HEK293 (cell line): ENCODE data around the gene NMNAT2.

Experiments used
- CTCF ChIA-PET: fragments of 350-600 bp; formaldehyde crosslinking; extraction: SDS; loops from one replicate; lab custom pipeline; 2021; ENCODE audit warnings: antibody characterized with exemption; lab: Yijun Ruan, JAX
- POLR2A ChIA-PET: fragments of 300-600 bp; formaldehyde crosslinking; extraction: SDS; loops from one replicate; lab custom pipeline; 2020; ENCODE audit warnings: antibody characterized with exemption, inconsistent platforms; lab: Yijun Ruan, JAX
- H3K27ac ChIP-seq: fragments of 200-500 bp; sonication (Bioruptor generic); 2 replicates; pipeline ENCODE4 v1.5.1; 2014; ENCODE audit warnings: low read depth, low read length, control low read depth, inconsistent platforms; ENCODE audit errors: extremely low read depth
- H3K36me3 ChIP-seq, 2 experiments: fragments of 200-500 bp in 1 of 2; sonication (Bioruptor generic) in 1 of 2; 1 replicate in 1 of 2; 2 replicates in 1 of 2; pipeline ENCODE4 v1.5.1; 2014 to 2017; ENCODE audit warnings: inconsistent platforms in 2 of 2, low read length in 2 of 2; ENCODE audit not compliant: control insufficient read depth in 2 of 2, insufficient read depth in 1 of 2
- H3K4me1 ChIP-seq: fragments of 200-500 bp; sonication (Bioruptor generic); 2 replicates; pipeline ENCODE4 v1.5.1; 2014; ENCODE audit warnings: mild to moderate bottlenecking, low read length, inconsistent platforms; ENCODE audit not compliant: control insufficient read depth, insufficient read depth
- H3K4me3 ChIP-seq: 2 replicates; pipeline ENCODE4 v1.5.1; 2011; ENCODE audit warnings: low read depth, mild to moderate bottlenecking, control low read depth, low read length, moderate library complexity
- H3K9me3 ChIP-seq: fragments of 200-500 bp; sonication (Bioruptor generic); 2 replicates; pipeline ENCODE4 v1.5.1; 2014; ENCODE audit warnings: low read depth, low read length, inconsistent platforms; ENCODE audit not compliant: control insufficient read depth, insufficient read depth
- RBAK ChIP-seq: fragments of 450-650 bp; formaldehyde crosslinking; IDR thresholded peaks from 2 replicates; pipeline ENCODE4 v1.5.1; 2016; ENCODE audit warnings: missing biosample characterization, missing genetic modification characterization
- ZFP3 ChIP-seq: fragments of 450-650 bp; formaldehyde crosslinking; IDR thresholded peaks from 2 replicates; pipeline ENCODE4 v1.5.1; 2016; ENCODE audit warnings: low read depth, missing biosample characterization, missing genetic modification characterization
- ZIC2 ChIP-seq: fragments of 450-650 bp; formaldehyde crosslinking; IDR thresholded peaks from 2 replicates; pipeline ENCODE4 v1.5.1; 2016; ENCODE audit warnings: missing biosample characterization, missing genetic modification characterization
- ZNF114 ChIP-seq: fragments of 450-650 bp; formaldehyde crosslinking; IDR thresholded peaks from 2 replicates; pipeline ENCODE4 v1.5.0; 2017; ENCODE audit warnings: missing biosample characterization, missing genetic modification characterization
- ZNF776 ChIP-seq: fragments of 450-650 bp; formaldehyde crosslinking; IDR thresholded peaks from 2 replicates; pipeline ENCODE4 v1.5.0; 2017; ENCODE audit warnings: missing biosample characterization, missing genetic modification characterization, borderline replicate concordance
- ZNF837 ChIP-seq: fragments of 450-650 bp; formaldehyde crosslinking; IDR thresholded peaks from 2 replicates; pipeline ENCODE4 v1.5.1; 2016; ENCODE audit warnings: missing biosample characterization, missing genetic modification characterization
- TF ChIP-seq, protein P1 (sequence below): fragments of 450-650 bp; formaldehyde crosslinking; IDR thresholded peaks from 2 replicates; pipeline ENCODE4 v1.5.1; 2016; ENCODE audit warnings: missing biosample characterization, missing genetic modification characterization
- TF ChIP-seq, protein P2 (sequence below): fragments of 450-650 bp; formaldehyde crosslinking; IDR thresholded peaks from 2 replicates; pipeline ENCODE4 v1.5.1; 2016; ENCODE audit warnings: missing biosample characterization, missing genetic modification characterization
- TF ChIP-seq, protein P3 (sequence below): fragments of 450-650 bp; formaldehyde crosslinking; IDR thresholded peaks from 2 replicates; pipeline ENCODE4 v1.5.1; 2017; ENCODE audit warnings: missing biosample characterization, missing genetic modification characterization
- TF ChIP-seq, protein P4 (sequence below): fragments of 450-650 bp; formaldehyde crosslinking; IDR thresholded peaks from 2 replicates; pipeline ENCODE4 v1.5.1; 2016; ENCODE audit warnings: missing biosample characterization, missing genetic modification characterization, low read depth
- TF ChIP-seq, protein P5 (sequence below): fragments of 450-650 bp; formaldehyde crosslinking; IDR thresholded peaks from 2 replicates; pipeline ENCODE4; 2016; ENCODE audit warnings: missing biosample characterization, missing genetic modification characterization

NMNAT2 gene

DNA sequence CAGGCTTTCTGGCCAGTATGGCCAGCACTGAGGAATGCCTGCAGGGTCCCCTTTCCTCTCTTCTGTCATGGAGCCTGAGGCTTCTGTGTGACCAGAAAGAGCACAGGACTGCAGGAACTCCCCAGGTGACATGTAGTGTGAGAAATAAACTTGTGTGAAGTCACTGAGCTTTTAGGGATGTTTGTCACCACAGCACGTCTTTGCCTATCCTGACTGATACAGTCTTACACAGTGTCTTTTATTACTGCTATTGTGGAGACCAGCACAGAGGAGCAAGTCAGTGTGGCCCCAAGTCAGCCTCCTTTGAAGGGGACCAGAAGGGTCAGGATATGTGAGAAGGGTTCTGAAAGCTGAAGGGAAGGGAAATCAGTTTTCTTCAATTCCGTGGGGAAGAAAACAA is 129.6 kb downstream of the NMNAT2 start:
- Histone ChIP-seq H3K9me3 (no peaks in the 10 kb centered on the region), H3K27ac (no peak overlapping the region), H3K4me3 (no peak overlapping the region), H3K36me3 (no peaks in the 10 kb centered on the region), H3K4me1 (no peaks in the 10 kb centered on the region)
- TF ChIP-seq, protein P1, sequence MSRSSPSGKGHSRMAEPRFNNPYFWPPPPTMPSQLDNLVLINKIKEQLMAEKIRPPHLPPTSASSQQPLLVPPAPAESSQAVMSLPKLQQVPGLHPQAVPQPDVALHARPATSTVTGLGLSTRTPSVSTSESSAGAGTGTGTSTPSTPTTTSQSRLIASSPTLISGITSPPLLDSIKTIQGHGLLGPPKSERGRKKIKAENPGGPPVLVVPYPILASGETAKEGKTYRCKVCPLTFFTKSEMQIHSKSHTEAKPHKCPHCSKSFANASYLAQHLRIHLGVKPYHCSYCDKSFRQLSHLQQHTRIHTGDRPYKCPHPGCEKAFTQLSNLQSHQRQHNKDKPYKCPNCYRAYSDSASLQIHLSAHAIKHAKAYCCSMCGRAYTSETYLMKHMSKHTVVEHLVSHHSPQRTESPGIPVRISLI (tag by site-specific recombination): no peak
- TF ChIP-seq, protein P2, sequence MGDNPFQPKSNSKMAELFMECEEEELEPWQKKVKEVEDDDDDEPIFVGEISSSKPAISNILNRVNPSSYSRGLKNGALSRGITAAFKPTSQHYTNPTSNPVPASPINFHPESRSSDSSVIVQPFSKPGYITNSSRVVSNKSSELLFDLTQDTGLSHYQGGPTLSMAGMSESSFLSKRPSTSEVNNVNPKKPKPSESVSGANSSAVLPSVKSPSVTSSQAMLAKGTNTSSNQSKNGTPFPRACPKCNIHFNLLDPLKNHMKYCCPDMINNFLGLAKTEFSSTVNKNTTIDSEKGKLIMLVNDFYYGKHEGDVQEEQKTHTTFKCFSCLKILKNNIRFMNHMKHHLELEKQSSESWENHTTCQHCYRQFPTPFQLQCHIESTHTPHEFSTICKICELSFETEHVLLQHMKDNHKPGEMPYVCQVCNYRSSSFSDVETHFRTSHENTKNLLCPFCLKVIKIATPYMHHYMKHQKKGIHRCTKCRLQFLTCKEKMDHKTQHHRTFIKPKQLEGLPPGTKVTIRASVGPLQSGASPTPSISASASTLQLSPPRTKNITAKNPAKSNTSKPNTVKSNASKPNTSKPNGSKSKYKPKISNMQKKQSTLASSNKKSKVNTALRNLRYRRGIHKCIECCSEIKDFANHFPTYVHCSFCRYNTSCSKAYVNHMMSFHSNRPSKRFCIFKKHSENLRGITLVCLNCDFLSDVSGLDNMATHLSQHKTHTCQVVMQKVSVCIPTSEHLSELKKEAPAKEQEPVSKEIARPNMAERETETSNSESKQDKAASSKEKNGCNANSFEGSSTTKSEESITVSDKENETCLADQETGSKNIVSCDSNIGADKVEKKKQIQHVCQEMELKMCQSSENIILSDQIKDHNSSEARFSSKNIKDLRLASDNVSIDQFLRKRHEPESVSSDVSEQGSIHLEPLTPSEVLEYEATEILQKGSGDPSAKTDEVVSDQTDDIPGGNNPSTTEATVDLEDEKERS (tag by site-specific recombination): no peak
- no peak for TF ChIP-seq ZFP3 (tag by site-specific recombination)
- TF ChIP-seq RBAK (tag by site-specific recombination): 0 out of 2 replicates have a peak, but pooled peaks have one; percentile 51
- TF ChIP-seq, protein P3, sequence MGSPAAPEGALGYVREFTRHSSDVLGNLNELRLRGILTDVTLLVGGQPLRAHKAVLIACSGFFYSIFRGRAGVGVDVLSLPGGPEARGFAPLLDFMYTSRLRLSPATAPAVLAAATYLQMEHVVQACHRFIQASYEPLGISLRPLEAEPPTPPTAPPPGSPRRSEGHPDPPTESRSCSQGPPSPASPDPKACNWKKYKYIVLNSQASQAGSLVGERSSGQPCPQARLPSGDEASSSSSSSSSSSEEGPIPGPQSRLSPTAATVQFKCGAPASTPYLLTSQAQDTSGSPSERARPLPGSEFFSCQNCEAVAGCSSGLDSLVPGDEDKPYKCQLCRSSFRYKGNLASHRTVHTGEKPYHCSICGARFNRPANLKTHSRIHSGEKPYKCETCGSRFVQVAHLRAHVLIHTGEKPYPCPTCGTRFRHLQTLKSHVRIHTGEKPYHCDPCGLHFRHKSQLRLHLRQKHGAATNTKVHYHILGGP (tag by site-specific recombination): no peak
- no peak for TF ChIP-seq ZNF114 (tag by site-specific recombination)
- TF ChIP-seq ZNF776 (tag by site-specific recombination): no peak
- TF ChIP-seq, protein P4, sequence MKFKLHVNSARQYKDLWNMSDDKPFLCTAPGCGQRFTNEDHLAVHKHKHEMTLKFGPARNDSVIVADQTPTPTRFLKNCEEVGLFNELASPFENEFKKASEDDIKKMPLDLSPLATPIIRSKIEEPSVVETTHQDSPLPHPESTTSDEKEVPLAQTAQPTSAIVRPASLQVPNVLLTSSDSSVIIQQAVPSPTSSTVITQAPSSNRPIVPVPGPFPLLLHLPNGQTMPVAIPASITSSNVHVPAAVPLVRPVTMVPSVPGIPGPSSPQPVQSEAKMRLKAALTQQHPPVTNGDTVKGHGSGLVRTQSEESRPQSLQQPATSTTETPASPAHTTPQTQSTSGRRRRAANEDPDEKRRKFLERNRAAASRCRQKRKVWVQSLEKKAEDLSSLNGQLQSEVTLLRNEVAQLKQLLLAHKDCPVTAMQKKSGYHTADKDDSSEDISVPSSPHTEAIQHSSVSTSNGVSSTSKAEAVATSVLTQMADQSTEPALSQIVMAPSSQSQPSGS (tag by site-specific recombination): no peak
- ChIA-PET CTCF (interaction anchor here (0.6 to 1.1 kb wide), 2 partner anchors 18 to 323 kb away, joined by 3 read pairs; no protein-coding TSS in a partner anchor), POLR2A (interaction anchor here (1.3 kb wide), 1 partner anchor 10 kb away, joined by 3 read pairs; no protein-coding TSS in a partner anchor)

DNA sequence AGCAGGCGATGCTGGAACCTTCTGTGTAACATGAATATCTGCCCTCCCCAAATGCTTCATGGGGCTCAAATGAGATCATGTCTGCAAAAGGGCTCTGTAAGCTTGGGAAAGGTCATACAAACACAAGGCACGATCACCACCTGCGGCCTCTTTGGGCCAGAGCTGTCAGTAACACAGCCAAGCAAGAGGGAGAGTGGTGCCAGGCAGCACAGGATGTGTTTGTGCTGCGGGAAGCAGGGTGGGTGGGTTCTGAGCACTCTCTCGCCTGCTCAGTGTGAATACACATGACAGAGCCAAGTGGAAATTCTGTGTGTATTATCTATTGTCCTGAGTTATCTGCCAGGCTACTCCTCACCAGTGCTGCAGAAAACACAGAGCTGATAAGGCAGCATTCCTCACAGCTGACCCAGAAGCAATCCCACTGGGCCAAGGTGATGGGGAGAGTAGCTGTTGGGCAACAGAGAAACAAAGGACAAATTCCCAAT is 130.9 kb downstream of the NMNAT2 start:
- Histone ChIP-seq H3K9me3 (no peaks in the 10 kb centered on the region), H3K4me3 (no peak overlapping the region), H3K4me1 (no peaks in the 10 kb centered on the region), H3K27ac (no peak overlapping the region), H3K36me3 (no peaks in the 10 kb centered on the region)
- TF ChIP-seq, protein P5, sequence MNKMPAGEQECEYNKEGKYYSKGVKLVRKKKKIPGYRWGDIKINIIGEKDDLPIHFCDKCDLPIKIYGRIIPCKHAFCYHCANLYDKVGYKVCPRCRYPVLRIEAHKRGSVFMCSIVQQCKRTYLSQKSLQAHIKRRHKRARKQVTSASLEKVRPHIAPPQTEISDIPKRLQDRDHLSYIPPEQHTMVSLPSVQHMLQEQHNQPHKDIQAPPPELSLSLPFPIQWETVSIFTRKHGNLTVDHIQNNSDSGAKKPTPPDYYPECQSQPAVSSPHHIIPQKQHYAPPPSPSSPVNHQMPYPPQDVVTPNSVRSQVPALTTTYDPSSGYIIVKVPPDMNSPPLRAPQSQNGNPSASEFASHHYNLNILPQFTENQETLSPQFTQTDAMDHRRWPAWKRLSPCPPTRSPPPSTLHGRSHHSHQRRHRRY: no peak
- TF ChIP-seq, protein P3 (tag by site-specific recombination): no peak
- TF ChIP-seq ZIC2 (tag by site-specific recombination) (0 out of 2 replicates have a peak, but pooled peaks have one; percentile 10), ZNF837 (no peak)
- ChIA-PET POLR2A (interaction anchor here (0.6 kb wide), 1 partner anchor 294 kb away, joined by 9 read pairs; no protein-coding TSS in a partner anchor), CTCF (interaction anchor here (0.5 kb wide), 1 partner anchor 33 kb away, joined by 6 read pairs; no protein-coding TSS in a partner anchor)
